ENCODE measurements around the gene SLC37A1.
"Not testable (repeated sequence)": the region's sequence is repeated elsewhere in the genome, so short reads cannot be mapped to it uniquely, and the experiment has no call there.

The SLC37A1 gene

DNA sequence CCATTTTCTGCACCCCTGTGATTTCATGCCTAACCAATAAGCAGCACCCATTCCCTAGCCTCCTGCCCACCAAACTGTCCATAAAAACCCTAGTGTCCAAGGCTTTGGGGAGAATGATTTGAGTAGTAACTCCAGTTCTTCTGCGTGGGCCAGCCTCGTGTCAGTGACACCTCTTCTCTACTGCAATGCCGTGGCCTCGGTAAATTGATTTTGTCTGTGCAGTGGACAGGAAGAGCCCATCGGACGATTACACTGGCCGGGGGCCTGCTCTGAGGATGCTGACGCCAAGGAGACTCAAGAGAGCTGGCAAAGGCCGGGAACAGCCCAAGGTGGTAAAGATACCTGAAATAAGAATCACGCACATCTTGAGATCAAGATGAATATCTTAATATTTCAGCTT lies 47.0 kb upstream of the SLC37A1 start:
- Histone ChIP-seq H3K4me1 (no peaks in the 10 kb centered on the region), H3K9me3 (ENCODE audit: control insufficient read depth, low read length) (no peaks in the 10 kb centered on the region), H3K27me3 (ENCODE audit: control insufficient read depth, insufficient read depth, low read length) (no peaks in the 10 kb centered on the region), H3K4me2 (ENCODE audit: low read length) (no peak overlapping the region), H3K79me2 (no peaks in the 10 kb centered on the region), H3K4me3 (ENCODE audit: low read depth, low read length) (no peak overlapping the region), H2AFZ (peak overlapping the region; percentile 61), H3K27ac (no peak overlapping the region), H3K36me3 (ENCODE audit: control insufficient read depth, insufficient read depth, low read length) (no peaks in the 10 kb centered on the region), H3K9ac (no peak overlapping the region)
- no peak for TF ChIP-seq CTCF (IDR thresholded peaks at IDR 0.05)

DNA sequence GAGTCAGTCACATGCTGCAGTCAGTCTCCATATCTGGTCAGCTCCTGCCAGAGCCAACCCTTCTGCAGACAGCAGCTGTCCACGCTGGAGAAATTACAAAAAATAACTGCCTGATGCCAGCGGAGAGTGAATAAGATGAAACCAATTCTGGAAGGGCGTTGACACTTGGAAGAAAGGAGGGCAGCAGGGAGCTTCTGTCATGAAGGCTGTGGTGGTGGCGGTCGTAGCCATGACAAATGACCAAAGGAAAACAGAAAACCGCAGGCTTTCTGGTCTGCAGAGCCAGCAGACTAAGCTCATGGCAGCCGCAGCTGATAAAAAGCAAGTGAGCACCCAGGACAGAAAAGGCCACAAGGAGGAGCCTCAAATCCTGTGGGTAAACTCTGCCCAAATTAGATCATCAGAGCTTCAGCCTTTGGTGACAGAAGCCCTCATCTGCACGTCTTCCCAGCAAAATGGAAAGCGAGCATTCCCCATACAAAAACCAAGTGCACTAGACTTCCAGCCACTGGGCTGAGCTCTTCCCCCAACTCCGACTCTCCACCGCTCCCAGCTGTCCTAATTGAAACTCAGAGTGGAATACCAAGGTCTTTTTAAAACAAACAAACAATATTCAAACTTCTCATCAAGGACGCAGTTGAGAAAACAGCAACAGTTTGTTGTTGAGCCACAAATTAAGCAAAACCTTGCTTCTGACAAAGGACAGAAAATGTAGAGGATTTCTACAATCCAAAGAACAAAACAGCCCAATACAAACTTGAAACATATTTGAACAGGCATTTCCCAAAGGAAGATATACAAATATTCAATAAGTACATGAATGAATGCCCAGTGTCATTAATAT lies 46.3 kb upstream of the SLC37A1 start:
- no peak overlapping the region for H3K27ac ChIP-seq
- peak; percentile 32 for TF ChIP-seq CTCF (IDR thresholded peaks at IDR 0.05)
- H2AFZ ChIP-seq, result peak overlapping the region; percentile 61
- no peaks in the 10 kb centered on the region for H3K79me2 ChIP-seq
- no peaks in the 10 kb centered on the region for H3K27me3 ChIP-seq (ENCODE audit: control insufficient read depth, insufficient read depth, low read length)
- no peaks in the 10 kb centered on the region for H3K9me3 ChIP-seq (ENCODE audit: control insufficient read depth, low read length)
- no peak overlapping the region for H3K4me3 ChIP-seq (ENCODE audit: low read depth, low read length)
- H3K9ac ChIP-seq, result no peak overlapping the region
- no peaks in the 10 kb centered on the region for H3K36me3 ChIP-seq (ENCODE audit: control insufficient read depth, insufficient read depth, low read length)
- H3K4me2 ChIP-seq (ENCODE audit: low read length), result no peak overlapping the region
- H3K4me1 ChIP-seq, result no peaks in the 10 kb centered on the region

- TF ChIP-seq CTCF (IDR thresholded peaks at IDR 0.05), result no peak
- Histone ChIP-seq H3K4me2 (ENCODE audit: low read length) (no peak overlapping the region), H3K9ac (no peak overlapping the region), H3K9me3 (ENCODE audit: control insufficient read depth, low read length) (no peaks in the 10 kb centered on the region), H3K27me3 (ENCODE audit: control insufficient read depth, insufficient read depth, low read length) (no peaks in the 10 kb centered on the region), H3K4me1 (no peaks in the 10 kb centered on the region), H3K79me2 (no peaks in the 10 kb centered on the region), H3K27ac (no peak overlapping the region), H2AFZ (no peak overlapping the region), H3K36me3 (ENCODE audit: control insufficient read depth, insufficient read depth, low read length) (no peaks in the 10 kb centered on the region), H3K4me3 (ENCODE audit: low read depth, low read length) (no peak overlapping the region)
Measured at GRCh38 chr21:42468491-42469131, 45.0 kb upstream of the SLC37A1 start.

DNA sequence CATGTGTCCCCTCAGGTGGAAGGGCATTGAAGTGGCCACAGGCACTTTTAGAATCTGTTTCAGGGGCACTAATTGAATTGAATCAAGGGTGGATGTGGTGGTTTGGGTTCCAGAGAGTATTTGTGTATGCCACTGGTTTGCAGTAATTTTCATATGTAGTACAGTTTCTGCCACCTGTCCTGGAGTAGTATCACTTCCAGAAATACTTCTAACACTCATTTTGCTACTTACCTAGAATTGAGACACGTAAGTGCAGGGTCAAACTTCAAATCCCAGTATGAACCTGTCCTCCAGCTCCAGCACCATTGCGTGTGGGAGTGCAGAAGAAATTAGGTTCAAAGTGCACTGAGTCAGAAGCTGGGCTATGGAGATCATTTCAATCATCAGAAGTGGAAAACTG lies 44.4 kb upstream of the SLC37A1 start:
- Histone ChIP-seq H3K27me3 (ENCODE audit: control insufficient read depth, insufficient read depth, low read length) (no peaks in the 10 kb centered on the region), H3K79me2 (no peaks in the 10 kb centered on the region), H3K36me3 (ENCODE audit: control insufficient read depth, insufficient read depth, low read length) (no peaks in the 10 kb centered on the region), H3K9me3 (ENCODE audit: control insufficient read depth, low read length) (no peaks in the 10 kb centered on the region), H3K9ac (no peak overlapping the region), H3K4me2 (ENCODE audit: low read length) (no peak overlapping the region), H3K27ac (no peak overlapping the region), H2AFZ (no peak overlapping the region), H3K4me1 (no peaks in the 10 kb centered on the region), H3K4me3 (ENCODE audit: low read depth, low read length) (no peak overlapping the region)
- TF ChIP-seq CTCF (IDR thresholded peaks at IDR 0.05), result no peak

DNA sequence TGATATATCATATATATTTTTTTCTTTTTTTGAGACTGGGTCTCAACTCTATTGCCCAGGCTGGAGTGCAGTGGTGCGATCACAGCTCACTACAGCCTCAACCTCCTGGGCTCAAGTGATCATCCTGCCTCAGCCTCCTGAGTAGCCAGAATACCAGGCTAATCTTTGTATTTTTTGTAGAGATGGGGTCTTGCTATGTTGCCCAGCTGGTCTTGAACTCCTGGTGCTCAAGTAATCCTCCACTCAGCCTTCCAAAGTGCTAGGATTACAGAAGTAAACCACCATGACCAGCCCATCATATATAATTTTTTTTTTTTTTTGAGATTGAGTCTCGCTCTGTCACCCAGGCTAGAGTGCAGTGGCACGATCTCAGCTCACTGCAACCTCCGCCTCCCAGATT lies 43.9 kb upstream of the SLC37A1 start:
- not testable (repeated sequence) for H3K9ac ChIP-seq; H3K27me3 ChIP-seq (ENCODE audit: control insufficient read depth, insufficient read depth, low read length); H3K36me3 ChIP-seq (ENCODE audit: control insufficient read depth, insufficient read depth, low read length); H3K4me3 ChIP-seq (ENCODE audit: low read depth, low read length); H3K4me2 ChIP-seq (ENCODE audit: low read length); H3K4me1 ChIP-seq; H3K79me2 ChIP-seq; H3K9me3 ChIP-seq (ENCODE audit: control insufficient read depth, low read length); H3K27ac ChIP-seq; H2AFZ ChIP-seq
